ENCODE data around the gene LMOD2. TPM values are rescaled to one million over a fixed set of nuclear protein-coding genes. Genes with fewer than 3 reads are reported as not detected.

Gene LMOD2
- polyA plus RNA-seq, 3 donors, result 0.09 TPM; not detected in 2

DNA sequence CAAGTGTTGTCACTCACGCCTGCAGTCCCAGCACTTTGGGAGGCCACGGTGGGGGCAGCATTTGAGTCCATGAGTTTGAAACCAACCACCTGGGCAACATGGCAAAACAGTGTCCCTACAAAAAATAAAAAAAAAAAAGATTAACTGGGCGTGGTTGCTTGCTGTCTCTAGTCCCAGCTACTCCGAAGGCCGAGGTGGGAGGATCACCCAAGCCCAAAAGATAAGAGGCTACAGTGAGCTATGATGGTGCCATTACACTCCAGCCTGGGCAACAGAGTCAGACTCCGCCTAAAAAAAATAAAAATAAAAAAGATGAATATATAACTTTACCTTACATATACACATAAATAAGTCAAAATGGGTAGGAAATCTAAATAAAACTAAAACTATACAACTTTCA lies 2.5 kb upstream of the LMOD2 start:
- no peaks in the 10 kb centered on the region for H3K36me3 ChIP-seq (replicated peaks in 1 of 2; ENCODE audit: control insufficient read depth in 1 of 2, insufficient read depth in 2 of 2, low read length in 2 of 2)
- Mint-ChIP-seq H3K27me3 (ENCODE audit: low read depth in 3 of 3) (peaks cover 2 to 4% (median 3%) of the 10 kb centered on the region in 3 donors), H3K4me1 (no peaks in the 10 kb centered on the region), H3K9me3 (peaks cover 0 to 2% (median 0%) of the 10 kb centered on the region in 7 donors), H3K4me3 (no peak overlapping the region), H3K27ac (no peak overlapping the region), H3K36me3 (no peaks in the 10 kb centered on the region)
- no peak overlapping the region for H3K4me2 ChIP-seq (replicated peaks; ENCODE audit: extremely low read depth, low read length, poor library complexity, severe bottlenecking)
- no peak overlapping the region for H3K9ac ChIP-seq (ENCODE audit: insufficient read depth, low read length, poor library complexity, severe bottlenecking)
- no peaks in the 10 kb centered on the region for H3K9me3 ChIP-seq (replicated peaks in 1 of 2; ENCODE audit: control insufficient read depth in 1 of 2, insufficient read depth in 1 of 2, low read length in 2 of 2)
- H3K79me2 ChIP-seq (ENCODE audit: insufficient read depth, low read length), result no peaks in the 10 kb centered on the region
- H4K20me1 ChIP-seq (ENCODE audit: insufficient read depth, low read length), result no peaks in the 10 kb centered on the region
- H3K4me1 ChIP-seq (ENCODE audit: control insufficient read depth in 1 of 2, insufficient read depth in 2 of 2, low read length in 2 of 2), result no peaks in the 10 kb centered on the region
- no peaks in the 10 kb centered on the region for H3K27me3 ChIP-seq (ENCODE audit: control insufficient read depth in 2 of 2, insufficient read depth in 2 of 2, low read length in 2 of 2)
- intact Hi-C loops (cut with micrococcal nuclease), result no loop called here
- no peak for DNase-seq
- TF ChIP-seq, protein P1, sequence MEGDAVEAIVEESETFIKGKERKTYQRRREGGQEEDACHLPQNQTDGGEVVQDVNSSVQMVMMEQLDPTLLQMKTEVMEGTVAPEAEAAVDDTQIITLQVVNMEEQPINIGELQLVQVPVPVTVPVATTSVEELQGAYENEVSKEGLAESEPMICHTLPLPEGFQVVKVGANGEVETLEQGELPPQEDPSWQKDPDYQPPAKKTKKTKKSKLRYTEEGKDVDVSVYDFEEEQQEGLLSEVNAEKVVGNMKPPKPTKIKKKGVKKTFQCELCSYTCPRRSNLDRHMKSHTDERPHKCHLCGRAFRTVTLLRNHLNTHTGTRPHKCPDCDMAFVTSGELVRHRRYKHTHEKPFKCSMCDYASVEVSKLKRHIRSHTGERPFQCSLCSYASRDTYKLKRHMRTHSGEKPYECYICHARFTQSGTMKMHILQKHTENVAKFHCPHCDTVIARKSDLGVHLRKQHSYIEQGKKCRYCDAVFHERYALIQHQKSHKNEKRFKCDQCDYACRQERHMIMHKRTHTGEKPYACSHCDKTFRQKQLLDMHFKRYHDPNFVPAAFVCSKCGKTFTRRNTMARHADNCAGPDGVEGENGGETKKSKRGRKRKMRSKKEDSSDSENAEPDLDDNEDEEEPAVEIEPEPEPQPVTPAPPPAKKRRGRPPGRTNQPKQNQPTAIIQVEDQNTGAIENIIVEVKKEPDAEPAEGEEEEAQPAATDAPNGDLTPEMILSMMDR (IDR thresholded peaks at IDR 0.05), result no peak
- H3K27ac ChIP-seq (ENCODE audit: low read depth in 1 of 2, low read length in 2 of 2), result no peak overlapping the region
- H2AFZ ChIP-seq (ENCODE audit: insufficient read depth, low read depth, low read length, poor library complexity, severe bottlenecking), result no peak overlapping the region
- no peak overlapping the region for H3K4me3 ChIP-seq (replicated peaks in 1 of 3; ENCODE audit: low read depth in 2 of 3, low read length in 3 of 3)
- 92% methylated on average over 2 of the region's 6 CpGs for WGBS (ENCODE audit: insufficient coverage)

DNA sequence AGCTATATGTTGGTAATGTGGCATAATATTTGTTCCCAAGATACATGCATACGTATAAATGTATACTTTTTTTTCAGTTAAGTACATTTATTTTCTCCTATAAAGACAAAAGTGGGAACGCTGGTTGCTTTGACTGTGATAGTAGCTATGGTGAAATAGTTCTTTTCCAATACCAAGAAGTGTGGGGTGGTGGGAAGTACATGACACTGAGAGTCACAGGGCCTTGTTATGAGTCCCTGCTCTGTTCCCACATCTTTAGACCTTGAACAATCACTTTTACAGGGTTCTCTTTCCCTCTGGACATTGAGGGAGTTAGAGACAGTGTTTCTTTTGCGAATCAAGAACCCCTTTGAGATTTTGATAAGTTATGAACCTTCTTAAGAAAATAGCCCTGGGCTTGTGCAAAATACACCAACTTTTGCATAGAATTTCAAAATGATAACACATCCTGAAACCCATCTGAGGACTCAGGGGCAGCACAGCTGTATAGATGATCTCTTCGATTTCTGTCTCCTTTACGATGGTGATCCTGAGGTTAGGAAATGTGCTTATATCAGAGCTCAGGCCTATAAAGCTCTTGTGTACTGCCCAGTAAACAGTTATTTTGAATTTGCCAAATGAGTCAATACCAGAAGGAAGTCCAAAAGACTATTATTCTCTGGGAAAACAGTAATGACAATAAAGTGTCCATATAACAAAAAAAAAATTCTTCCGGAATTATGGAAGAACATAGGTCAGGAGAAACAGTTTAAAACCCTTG lies 1.1 kb downstream of the LMOD2 start:
- H3K4me1 ChIP-seq (ENCODE audit: control insufficient read depth in 1 of 2, insufficient read depth in 2 of 2, low read length in 2 of 2), result no peaks in the 10 kb centered on the region
- no peak overlapping the region for H3K9ac ChIP-seq (ENCODE audit: insufficient read depth, low read length, poor library complexity, severe bottlenecking)
- H2AFZ ChIP-seq (ENCODE audit: insufficient read depth, low read depth, low read length, poor library complexity, severe bottlenecking), result no peak overlapping the region
- no peak for DNase-seq
- TF ChIP-seq, protein P1 (IDR thresholded peaks at IDR 0.05), result no peak
- no peaks in the 10 kb centered on the region for H4K20me1 ChIP-seq (ENCODE audit: insufficient read depth, low read length)
- H3K79me2 ChIP-seq (ENCODE audit: insufficient read depth, low read length), result no peaks in the 10 kb centered on the region
- H3K27ac ChIP-seq (ENCODE audit: low read depth in 1 of 2, low read length in 2 of 2), result no peak overlapping the region
- no peak overlapping the region for H3K4me3 ChIP-seq (replicated peaks in 1 of 3; ENCODE audit: low read depth in 2 of 3, low read length in 3 of 3)
- H3K27me3 Mint-ChIP-seq (ENCODE audit: low read depth in 3 of 3), result peaks cover 0 to 4% (median 2%) of the 10 kb centered on the region in 3 donors
- no peak overlapping the region for H3K27ac Mint-ChIP-seq
- intact Hi-C loops (cut with micrococcal nuclease), result no loop called here
- H3K36me3 ChIP-seq (replicated peaks in 1 of 2; ENCODE audit: control insufficient read depth in 1 of 2, insufficient read depth in 2 of 2, low read length in 2 of 2), result no peaks in the 10 kb centered on the region
- H3K27me3 ChIP-seq (ENCODE audit: control insufficient read depth in 2 of 2, insufficient read depth in 2 of 2, low read length in 2 of 2), result no peaks in the 10 kb centered on the region
- H3K4me1 Mint-ChIP-seq, result peaks cover under 1% of the 10 kb centered on the region
- 93% methylated on average over 2 of the region's 6 CpGs for WGBS (ENCODE audit: insufficient coverage)
- H3K9me3 Mint-ChIP-seq, result peaks cover 0 to 3% (median 0%) of the 10 kb centered on the region in 7 donors
- H3K4me2 ChIP-seq (replicated peaks; ENCODE audit: extremely low read depth, low read length, poor library complexity, severe bottlenecking), result no peak overlapping the region
- H3K36me3 Mint-ChIP-seq, result no peaks in the 10 kb centered on the region
- H3K9me3 ChIP-seq (replicated peaks in 1 of 2; ENCODE audit: control insufficient read depth in 1 of 2, insufficient read depth in 1 of 2, low read length in 2 of 2), result no peaks in the 10 kb centered on the region
- no peak overlapping the region for H3K4me3 Mint-ChIP-seq
